HG03095 (cell line): ENCODE data around the gene FAM184B.
"Not testable (repeated sequence)": the region's sequence is repeated elsewhere in the genome, so short reads cannot be mapped to it uniquely, and the experiment has no call there.

ENCODE experiments used
- ATAC-seq: cut with Tn5 transposase; IDR thresholded peaks from one replicate; pipeline ENCODE4 v1.9.1; 2021; ENCODE audit warnings: moderate library complexity; ENCODE audit not compliant: unreplicated experiment

The FAM184B gene

GRCh38 chr4:17690135-17690534 is 91.3 kb downstream of the FAM184B start:
- no peak for ATAC-seq

GRCh38 chr4:17688011-17688441 is 93.4 kb downstream of the FAM184B start:
- no peak for ATAC-seq

- ATAC-seq, result no peak
Measured at GRCh38 chr4:17687237-17687857, 94.1 kb downstream of the FAM184B start.

- ATAC-seq, result not testable (repeated sequence)
Measured at GRCh38 chr4:17684648-17685047, 96.8 kb downstream of the FAM184B start.

- ATAC-seq, result no peak
Measured at GRCh38 chr4:17682222-17682566, 99.2 kb downstream of the FAM184B start.

- ATAC-seq, result no peak
Measured at GRCh38 chr4:17681281-17682221, 99.9 kb downstream of the FAM184B start.

GRCh38 chr4:17680559-17681280 is 100.7 kb downstream of the FAM184B start:
- ATAC-seq, result no peak

- ATAC-seq, result no peak
Measured at GRCh38 chr4:17670423-17670822, 111.0 kb downstream of the FAM184B start.

GRCh38 chr4:17667653-17668201 is 113.7 kb downstream of the FAM184B start:
- no peak for ATAC-seq

- no peak for ATAC-seq
Measured at GRCh38 chr4:17667253-17667652, 114.2 kb downstream of the FAM184B start.

GRCh38 chr4:17665852-17666251 is 115.6 kb downstream of the FAM184B start:
- ATAC-seq, result no peak

GRCh38 chr4:17665346-17665745 is 116.1 kb downstream of the FAM184B start:
- no peak for ATAC-seq

GRCh38 chr4:17664755-17665154 is 116.7 kb downstream of the FAM184B start:
- peak; percentile 93 for ATAC-seq

- ATAC-seq, result no peak
Measured at GRCh38 chr4:17662694-17663093, 118.7 kb downstream of the FAM184B start.

GRCh38 chr4:17659196-17659595 is 122.2 kb downstream of the FAM184B start:
- not testable (repeated sequence) for ATAC-seq

- ATAC-seq, result no peak
Measured at GRCh38 chr4:17657849-17658248, 123.6 kb downstream of the FAM184B start.

- no peak for ATAC-seq
Measured at GRCh38 chr4:17657090-17657489, 124.3 kb downstream of the FAM184B start.

- ATAC-seq, result no peak
Measured at GRCh38 chr4:17654701-17655100, 126.7 kb downstream of the FAM184B start.

- ATAC-seq, result no peak
Measured at GRCh38 chr4:17650406-17650805, 131.0 kb downstream of the FAM184B start.

GRCh38 chr4:17647927-17648326 is 133.5 kb downstream of the FAM184B start:
- ATAC-seq, result no peak

- no peak for ATAC-seq
Measured at GRCh38 chr4:17647176-17647806, 134.1 kb downstream of the FAM184B start.
